HG02610 (cell line): ENCODE results near the gene CCNK.

ENCODE experiments used
- ATAC-seq: cut with Tn5 transposase; IDR thresholded peaks from one replicate; pipeline ENCODE4 v1.9.1; 2021; ENCODE audit warnings: mild to moderate bottlenecking, moderate library complexity; ENCODE audit not compliant: unreplicated experiment

CCNK gene

DNA sequence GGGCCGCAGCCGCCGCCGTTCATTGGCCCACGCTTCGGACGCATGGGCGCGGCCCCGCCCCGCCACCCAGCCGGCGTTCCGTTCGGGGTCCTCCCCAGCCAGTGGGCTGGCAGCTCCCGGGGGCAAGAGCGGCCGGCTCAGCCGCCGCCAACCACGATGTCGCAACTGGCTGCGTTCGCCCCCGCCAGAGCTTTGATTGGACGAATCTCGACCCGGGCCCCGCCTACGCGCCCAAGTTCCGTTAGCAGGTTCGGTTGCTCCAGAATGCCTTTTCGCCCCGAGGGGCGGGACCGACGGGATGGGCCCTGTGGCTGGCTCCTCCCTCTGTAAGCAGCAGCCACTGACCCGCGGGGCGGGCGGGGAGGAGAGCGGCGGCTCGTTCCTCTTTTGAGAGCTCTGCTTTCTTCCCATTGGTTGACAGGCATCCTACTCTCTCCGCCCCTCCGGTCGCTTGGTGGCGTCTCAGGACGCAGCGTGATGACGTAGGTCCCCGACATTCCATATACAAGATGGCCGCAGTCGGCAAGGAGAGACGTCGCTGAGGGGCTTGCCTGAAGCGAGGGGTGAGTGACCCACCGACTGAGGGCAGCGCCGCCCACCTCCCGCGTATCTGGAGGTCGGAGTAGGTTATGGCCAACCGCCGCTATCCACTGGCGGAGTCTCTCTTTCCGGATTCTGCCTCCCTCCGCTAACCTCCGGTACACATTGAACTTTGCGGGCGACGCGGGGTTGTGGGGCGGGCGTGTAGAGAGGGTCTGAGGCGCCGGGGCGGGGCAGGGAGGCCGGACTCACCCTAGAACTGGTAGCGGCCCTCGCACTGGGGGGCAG lies at the start of gene CCNK:
Gene CCNK (plus strand): TSS at position 493 of the 828 bp plus-strand sequence. CDS start 11,269 bp downstream, outside the sequence.
- peak; percentile 88 for ATAC-seq

DNA sequence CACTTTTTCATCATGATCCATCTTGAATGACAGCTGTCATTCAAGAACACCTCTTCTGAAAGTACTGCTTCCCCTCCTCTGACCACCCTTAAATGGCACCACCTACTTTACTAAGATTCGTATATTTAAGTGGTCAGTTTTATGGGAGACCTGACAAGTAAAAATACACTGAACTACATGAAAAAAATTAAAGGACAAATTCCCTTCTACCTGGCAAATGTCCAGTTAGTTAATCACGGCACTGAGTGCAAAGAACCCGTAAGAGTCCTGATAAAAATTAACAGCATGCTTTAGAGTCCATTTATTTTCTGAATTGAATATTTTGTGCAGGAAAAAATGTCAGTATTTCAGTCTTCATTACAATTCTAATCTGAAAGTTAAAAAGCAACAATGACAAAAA lies 49.2 kb upstream of the CCNK start:
- ATAC-seq, result no peak

DNA sequence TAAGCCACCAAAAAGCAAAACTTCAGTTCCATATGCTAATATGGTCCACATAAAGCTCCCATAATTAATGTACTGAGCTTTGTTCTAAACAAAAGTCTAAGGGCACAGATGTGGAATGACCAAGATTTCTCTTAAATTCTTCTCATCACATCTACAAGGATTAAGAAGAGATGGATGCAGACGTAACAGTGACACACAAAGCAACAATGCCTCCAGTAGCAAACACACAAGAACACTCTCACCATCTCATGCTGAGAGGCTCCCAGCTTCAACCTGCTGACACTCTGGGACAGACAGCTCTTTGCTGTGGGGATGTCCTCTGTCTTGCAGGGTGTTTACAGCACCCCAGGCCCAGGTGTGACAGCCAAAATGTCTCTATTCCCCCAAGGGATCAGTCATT lies 48.7 kb upstream of the CCNK start:
- no peak for ATAC-seq

DNA sequence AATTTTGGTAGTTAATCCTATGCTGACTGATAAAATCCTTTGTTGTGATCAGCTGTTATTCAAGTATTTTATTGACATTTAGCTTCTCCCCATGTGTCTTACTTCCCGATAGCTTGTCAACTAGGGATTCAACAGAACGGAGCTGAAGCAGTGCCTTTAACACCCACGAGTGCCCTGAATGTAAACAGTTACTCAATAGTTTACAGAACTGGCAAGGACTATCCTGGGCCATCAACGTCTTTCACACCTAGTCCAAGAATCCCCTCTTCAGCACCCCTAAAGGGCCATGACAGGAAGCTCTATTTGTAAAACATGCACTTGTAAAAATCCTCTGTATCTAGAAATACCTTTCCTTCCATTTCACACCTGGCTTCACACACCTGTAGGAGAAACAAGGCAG lies 45.9 kb upstream of the CCNK start:
- ATAC-seq, result no peak

DNA sequence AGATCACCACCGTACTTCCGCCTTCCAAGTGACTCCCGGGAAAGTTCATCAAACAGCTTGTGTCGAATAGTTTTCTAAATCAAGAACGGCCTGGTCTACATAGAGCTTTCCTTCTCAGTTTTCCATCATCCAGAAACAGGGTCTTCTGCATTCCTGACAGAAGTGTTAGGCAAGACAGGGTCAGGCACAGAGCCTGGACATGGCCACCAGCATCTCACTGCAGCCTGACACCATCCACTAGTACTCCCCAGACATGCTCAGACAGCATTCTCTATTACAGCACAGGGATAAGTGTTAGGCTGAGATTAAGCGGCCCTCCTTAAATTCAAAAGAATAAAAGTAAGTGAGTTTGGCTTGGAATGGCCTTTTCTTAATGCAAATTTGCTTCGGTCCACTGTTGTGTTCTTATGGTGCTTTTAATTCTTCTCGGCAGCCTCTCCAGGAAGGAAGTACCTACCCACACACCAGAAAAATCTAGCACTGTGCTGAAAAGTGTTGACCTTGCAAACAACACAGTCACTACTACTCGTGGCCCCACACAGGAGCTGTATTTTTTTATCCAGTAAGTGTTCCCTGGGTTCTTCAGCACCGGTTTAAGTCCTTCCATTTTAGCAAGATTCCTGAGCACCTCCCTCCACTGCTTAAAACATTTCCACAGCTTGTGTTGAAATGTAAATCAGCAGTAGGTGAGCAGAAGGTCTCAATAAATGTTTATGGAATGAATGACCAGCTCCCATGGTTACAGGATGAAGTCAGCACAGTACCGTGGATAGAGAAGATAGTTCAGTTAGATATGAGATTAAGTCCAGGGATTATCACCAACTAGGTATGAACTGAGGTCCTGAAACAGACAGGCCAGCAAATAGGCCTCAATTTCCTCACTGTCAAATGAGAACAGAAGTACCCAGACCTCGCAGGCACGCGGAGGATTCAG lies 44.7 kb upstream of the CCNK start:
- ATAC-seq, result no peak

DNA sequence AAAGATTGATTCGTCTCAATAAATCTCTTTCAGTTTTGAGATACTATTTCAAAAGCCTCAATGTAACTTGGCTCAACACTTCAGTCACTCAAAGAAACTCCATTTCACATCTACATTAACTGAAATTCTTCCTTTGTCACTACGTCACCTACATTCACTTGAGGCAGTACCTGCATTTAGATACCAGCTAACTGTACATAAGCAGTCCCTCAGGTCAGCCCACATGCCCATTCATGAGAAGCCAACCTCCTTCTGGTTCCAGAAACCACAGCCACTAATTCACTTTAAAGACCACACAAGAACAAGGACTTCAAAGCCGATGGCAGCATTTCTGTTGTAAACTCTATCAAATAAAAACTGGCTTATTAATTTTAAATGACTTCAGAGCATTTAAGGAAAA lies 43.5 kb upstream of the CCNK start:
- ATAC-seq, result no peak

DNA sequence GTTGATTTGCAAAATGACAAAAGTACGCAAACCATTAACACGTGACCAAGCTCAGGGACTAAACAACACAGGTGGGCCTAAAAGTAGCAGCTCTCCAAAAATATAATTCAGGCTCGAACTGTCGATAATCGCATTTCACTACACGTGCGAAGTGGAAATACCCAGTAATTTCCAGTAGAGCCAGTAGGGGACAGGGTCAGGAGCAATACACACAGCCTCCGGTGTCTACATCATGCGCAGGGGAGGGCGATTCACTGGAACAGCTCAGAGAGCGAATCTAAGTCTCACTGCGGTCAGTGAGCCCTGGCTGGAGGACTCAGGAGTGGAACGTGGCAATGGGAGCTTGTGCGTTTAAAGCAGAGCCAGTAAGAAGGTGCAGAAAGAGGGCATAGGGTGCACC lies 40.9 kb upstream of the CCNK start:
- no peak for ATAC-seq

DNA sequence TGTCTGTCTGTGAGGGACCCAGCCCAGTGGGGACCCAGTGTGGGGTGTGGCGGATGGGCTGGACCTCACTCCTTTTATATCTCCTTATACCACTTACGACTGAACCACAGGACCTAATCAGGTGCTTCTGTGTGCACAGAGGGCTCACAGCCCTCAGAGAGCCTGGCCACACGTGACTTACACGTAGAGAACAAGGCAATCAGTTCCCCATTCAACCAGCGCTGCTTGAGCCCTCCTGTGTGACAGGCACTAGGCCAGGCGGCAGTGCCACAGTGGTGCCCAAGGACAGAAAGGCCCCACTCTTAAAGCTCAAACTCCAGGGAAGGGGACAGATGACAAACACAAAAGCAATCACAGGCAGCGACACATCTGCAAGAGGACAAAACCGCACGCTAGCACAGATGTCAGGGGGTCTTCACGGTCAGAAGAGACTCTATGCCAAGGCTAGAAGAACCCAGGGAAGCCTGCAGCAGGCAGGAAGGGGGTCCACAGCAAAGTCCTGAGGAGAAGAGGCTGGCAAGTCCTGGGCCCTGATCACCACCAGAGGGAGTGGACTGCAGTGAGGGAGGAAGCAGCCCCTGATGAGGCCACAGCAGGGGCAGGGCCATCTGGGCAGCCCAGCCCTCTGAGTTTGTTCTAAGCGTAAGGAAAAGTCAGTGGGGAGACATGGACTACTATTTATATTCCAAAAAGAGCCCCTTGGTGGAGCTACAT lies 39.9 kb upstream of the CCNK start:
- peak; percentile 6 for ATAC-seq

DNA sequence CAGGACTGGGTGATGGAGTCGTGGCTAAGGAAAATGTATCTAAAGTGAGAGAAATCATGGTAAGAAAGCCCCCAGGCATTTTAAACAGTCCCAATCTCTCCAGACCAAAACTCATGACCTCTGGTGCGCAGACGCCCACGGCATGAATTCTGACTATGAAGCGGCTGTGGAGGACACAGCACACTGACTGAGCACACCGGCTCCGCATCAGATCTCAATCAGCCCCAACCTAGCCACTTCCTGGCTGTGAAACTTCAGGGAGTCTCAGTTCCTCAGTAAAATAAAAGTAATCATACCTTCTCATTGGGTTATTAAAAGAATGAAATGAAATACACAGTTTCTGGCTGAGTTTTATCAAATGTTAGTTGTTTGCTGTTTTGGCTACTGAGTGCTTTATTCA lies 39.3 kb upstream of the CCNK start:
- ATAC-seq, result peak; percentile 62

DNA sequence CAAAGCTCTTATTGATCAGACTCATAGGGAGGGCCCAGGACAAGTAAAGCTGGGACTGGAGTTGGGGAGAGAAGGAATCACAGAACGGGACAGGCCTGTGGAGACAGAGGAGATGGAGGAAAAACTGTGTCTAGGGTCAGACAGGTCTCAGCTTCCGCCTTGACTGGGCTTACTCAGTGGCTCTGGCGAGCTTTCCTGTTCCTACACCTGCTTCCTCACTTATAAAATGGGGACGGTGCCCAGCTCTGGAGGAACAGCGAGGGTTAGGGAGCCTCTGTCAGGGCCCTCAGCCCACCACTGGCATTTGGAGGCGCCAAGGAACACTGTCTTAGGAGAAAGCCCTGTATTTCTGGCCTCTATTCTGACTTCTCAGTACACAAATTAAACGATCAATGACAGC lies 35.3 kb upstream of the CCNK start:
- no peak for ATAC-seq

DNA sequence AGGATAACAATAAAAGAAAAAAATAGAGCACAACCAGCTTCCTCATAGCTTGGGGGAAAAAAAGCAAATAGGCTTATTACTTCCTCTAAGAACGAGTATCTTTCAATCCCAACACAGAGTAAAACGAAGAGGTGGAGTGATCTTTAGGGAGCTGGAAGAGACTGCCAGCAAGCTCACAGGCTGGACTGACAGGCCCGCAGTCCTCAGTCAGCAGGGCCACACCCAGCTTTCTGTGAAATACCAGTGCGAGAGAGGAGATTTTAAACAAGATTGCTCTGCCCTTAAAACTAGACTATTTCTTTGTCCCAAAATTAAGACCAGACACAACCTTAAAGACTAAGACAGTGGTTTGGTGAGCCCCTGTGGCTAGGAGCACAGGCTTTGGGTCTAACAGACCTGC lies 33.5 kb upstream of the CCNK start:
- no peak for ATAC-seq

DNA sequence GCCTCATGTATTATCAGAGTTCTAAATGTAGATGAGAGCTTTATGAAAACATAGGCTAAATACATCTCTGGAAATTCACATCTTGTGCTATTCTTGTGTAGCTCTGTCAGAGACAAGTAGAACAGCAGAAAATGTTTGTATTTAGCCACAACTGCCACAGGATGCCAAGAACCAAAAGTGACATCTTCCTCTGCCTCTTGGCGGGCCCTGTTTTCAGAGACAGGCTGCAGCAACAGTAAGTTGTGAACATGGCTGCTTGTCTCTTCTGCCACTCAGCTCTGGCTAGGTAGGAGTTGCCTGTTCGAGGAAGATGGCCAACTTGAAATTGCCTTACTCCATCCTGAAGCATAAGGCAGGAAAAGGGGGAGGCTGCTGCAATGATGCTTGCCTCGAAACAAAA lies 30.9 kb upstream of the CCNK start:
- ATAC-seq, result no peak

DNA sequence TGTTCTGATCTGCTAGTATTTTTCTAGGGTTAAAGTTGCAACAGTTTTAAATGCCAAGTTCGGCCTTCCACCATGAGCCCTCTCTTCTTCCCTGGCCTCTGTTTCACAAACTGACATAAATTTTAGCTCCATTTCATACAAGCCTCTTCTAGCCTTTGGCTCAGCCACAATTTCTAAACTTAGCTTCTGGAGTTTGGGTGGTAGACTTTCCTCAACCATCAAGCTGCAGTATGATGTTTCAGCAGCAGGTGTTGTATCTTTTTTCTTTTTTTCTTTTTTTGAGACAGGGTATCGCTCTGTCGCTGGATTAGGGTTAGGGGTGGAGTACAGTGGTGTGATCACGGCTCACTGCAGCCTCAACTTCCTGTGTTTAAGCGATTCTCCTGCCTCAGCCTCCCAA lies 30.0 kb upstream of the CCNK start:
- no peak for ATAC-seq

DNA sequence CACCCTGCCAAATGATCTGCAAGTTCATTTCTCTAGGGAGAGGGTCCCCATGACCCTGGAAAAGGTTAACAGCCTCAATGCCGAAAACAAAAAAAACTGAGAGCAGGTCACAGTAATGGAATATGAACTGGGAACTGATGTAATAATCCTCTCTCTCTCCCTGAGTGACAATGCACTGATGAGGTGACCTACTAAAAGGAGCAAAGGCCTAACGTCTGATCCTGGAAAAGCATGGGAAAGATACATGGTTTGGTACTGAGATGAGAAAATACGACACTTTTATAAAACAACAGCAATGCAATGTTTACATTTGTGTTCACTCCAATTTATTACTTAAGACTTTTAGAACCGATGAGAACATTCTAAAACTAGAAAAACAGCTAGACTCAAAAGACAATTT lies 28.2 kb upstream of the CCNK start:
- ATAC-seq, result no peak

DNA sequence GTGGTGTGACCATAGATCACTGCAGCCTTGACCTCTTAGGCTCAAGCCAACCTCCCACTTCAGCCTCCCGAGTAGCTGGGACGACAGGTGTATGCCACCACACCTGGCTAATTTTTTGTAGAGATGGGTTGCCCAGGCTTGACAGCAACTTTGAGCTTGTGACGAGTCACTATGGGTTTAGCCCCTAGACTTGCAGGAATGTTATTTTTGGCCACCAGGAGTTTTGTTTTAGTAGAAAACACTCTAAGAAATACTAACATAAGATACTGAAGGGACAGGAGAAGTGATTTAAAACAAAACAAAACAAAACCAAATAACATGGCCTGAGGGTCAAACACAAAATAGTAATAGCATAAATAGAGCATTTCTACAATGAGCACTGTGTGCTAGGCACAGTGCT lies 27.0 kb upstream of the CCNK start:
- ATAC-seq, result no peak

DNA sequence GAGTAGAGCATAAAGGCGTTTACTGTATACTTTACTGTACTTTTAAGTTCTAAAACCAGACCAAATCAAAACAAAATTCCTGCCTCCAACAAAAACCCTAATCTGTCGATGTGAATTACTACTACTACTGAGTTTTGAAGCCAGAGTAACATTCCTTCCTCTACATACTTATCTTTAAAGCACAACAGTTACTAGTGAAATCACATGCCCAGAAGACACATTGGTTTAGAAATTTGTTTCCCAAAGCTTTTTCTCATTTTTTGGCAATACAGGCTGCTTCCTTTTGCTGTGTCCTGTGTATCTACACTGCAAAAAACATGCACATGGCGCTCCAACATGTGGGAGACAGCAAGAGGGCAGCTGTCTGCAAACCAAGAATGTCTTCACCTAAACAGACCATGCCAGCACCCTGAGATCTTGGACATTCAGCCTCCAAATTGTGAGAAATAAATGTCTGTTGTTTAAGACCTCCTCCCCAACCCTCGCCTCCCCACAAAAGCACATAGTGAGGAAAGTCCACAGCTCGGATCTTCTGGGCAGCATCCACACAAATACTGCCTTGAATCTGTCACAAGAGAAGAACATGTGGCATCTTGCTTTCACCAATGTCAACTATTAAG lies 21.6 kb upstream of the CCNK start:
- no peak for ATAC-seq

DNA sequence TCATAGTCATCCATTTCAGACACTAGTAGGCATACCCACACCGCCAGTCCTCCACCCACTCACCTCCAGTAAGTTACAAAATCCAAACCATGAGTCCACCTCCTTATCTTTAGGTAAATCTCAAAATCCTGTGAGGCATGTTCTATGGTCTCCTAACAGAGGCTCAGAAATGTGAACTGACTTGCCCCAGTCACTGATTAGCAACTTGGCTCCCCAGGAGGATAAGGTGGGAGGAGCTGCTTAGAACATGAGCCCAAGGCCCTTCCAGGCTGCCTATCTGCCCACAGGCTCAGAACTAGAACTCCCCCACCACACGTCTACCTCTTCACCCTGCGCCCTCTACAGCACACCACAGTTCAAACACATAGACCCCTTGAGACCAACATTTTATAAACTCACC lies 20.4 kb upstream of the CCNK start:
- ATAC-seq, result no peak

DNA sequence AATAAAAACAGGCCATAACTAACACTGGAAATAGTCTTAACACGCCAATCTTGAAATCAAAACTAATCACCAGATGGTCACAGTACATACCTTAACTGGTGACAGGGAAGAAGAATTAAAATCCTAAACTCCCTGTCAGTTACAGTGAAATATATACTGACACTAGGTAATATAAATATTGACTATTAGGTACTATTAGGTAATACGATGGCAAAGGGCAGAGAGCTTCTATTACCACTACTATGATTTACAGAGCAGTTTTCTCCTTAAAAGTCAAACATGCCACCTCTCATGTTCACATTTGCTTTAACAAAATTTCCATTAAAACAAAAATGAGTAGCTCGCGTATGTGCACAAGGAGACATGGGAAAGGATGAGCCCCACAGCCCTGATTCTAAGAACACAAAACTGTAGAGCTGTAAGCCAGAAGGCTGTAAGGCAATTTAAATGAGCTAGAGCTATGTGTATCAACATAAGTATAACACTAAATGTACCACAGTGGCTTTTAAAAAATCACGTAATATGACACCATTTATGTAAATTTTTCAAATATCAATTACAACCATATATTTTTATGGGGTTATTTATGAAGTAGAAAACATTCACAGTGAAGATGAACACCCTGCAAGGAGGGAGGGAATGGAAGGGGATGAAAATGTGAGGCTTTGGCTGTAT lies 19.7 kb upstream of the CCNK start:
- no peak for ATAC-seq

DNA sequence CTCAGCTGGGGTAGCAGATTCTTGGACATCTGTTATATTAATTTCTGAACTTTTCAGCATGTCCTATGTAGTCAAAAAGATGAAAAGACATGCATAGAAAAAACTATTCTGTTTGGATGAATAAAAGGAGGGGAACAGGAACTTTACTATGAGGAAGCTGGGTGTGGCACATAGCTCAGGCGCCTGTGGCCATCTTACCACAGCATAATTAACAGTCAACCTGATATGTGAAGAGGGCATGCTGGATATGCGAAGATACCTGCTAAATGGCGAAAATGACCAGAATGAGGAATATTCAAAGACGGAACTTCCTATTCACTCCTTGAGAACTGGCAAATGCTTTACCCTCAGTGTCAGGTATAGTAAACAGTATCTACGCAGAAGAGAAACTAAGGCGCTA lies 19.0 kb upstream of the CCNK start:
- no peak for ATAC-seq

DNA sequence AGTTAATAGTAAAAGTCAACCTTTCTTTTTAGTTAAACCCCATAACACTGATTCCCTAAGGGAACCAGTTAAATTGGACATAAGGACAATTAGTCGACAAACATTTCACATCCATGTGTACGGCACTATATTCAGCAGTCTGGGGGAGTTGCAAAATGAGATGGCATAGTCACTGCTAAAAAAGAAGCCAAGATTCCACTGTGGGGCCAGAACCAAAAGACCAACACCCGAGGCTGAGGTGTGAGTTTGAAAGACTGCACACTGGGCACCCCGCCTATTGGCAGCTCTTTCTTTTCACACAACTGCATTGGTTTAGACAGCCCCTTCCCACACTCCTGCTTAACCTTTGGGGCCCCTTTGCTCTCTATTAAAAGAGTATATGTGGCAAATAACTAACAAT lies 17.2 kb upstream of the CCNK start:
- ATAC-seq, result no peak
